Measurements from ENCODE around the gene PRSS36.
A peak's percentile ranks its signal among the peaks of the same experiment; 100 is the strongest.
"Not testable (repeated sequence)": the region's sequence is repeated elsewhere in the genome, so short reads cannot be mapped to it uniquely, and the experiment has no call there.

PRSS36 gene

GRCh38 chr16:31149894-31150890 is at the start of gene PRSS36:
PRSS36 (minus strand) TSS chr16:31150066; CDS start chr16:31150035, 31 bp downstream.
- Mint-ChIP-seq H3K4me3 (no peak within 1 kb of the TSS), H3K4me1 (ENCODE audit: low read depth) (no peaks in the 10 kb centered on the region), H3K27me3 (no peaks in the 10 kb centered on the region), H3K9me3 (no peaks in the 10 kb centered on the region), H3K36me3 (ENCODE audit: low read depth) (no peaks in the 10 kb centered on the region), H3K27ac (no peak within 1 kb of the TSS)
- DNase-seq: no peak

GRCh38 chr16:31199430-31200041 is 49.7 kb upstream of the PRSS36 start:
- H3K27me3 Mint-ChIP-seq: no peaks in the 10 kb centered on the region

GRCh38 chr16:31198207-31198882 is 48.5 kb upstream of the PRSS36 start:
- H3K36me3 Mint-ChIP-seq (ENCODE audit: low read depth): peaks cover 70% of the 10 kb centered on the region
- H3K4me1 Mint-ChIP-seq (ENCODE audit: low read depth): peaks cover 70% of the 10 kb centered on the region
- H3K27me3 Mint-ChIP-seq: no peaks in the 10 kb centered on the region
- H3K9me3 Mint-ChIP-seq: no peaks in the 10 kb centered on the region
- peak overlapping the region; percentile 48 for H3K27ac Mint-ChIP-seq
- DNase-seq: no peak
- H3K4me3 Mint-ChIP-seq: no peak overlapping the region

More at GRCh38 chr16:31199430-31200041, 49.7 kb upstream of the PRSS36 start:
- Mint-ChIP-seq H3K4me3 (no peak overlapping the region), H3K36me3 (ENCODE audit: low read depth) (peaks cover 58% of the 10 kb centered on the region), H3K9me3 (no peaks in the 10 kb centered on the region), H3K4me1 (ENCODE audit: low read depth) (peaks cover 67% of the 10 kb centered on the region), H3K27ac (peak overlapping the region; percentile 56)
- DNase-seq: no peak

GRCh38 chr16:31196324-31197088 is 46.6 kb upstream of the PRSS36 start:
- no peak for DNase-seq
- peak overlapping the region; percentile 4 for H3K4me3 Mint-ChIP-seq
- peaks cover 88% of the 10 kb centered on the region for H3K36me3 Mint-ChIP-seq (ENCODE audit: low read depth)

GRCh38 chr16:31195861-31196260 is 46.0 kb upstream of the PRSS36 start:
- H3K27me3 Mint-ChIP-seq, H3K4me3 Mint-ChIP-seq, DNase-seq, H3K9me3 Mint-ChIP-seq: not testable (repeated sequence)
- Mint-ChIP-seq H3K36me3 (ENCODE audit: low read depth) (peaks cover 91% of the 10 kb centered on the region), H3K27ac (peak overlapping the region; percentile 75), H3K4me1 (ENCODE audit: low read depth) (peaks cover 66% of the 10 kb centered on the region)

More at GRCh38 chr16:31196324-31197088, 46.6 kb upstream of the PRSS36 start:
- Mint-ChIP-seq H3K9me3 (no peaks in the 10 kb centered on the region), H3K4me1 (ENCODE audit: low read depth) (peaks cover 67% of the 10 kb centered on the region), H3K27ac (peak overlapping the region; percentile 75), H3K27me3 (no peaks in the 10 kb centered on the region)

- Mint-ChIP-seq H3K9me3 (no peaks in the 10 kb centered on the region), H3K27ac (peak overlapping the region; percentile 66), H3K4me1 (ENCODE audit: low read depth) (peaks cover 67% of the 10 kb centered on the region), H3K4me3 (no peak overlapping the region), H3K36me3 (ENCODE audit: low read depth) (peaks cover 97% of the 10 kb centered on the region), H3K27me3 (no peaks in the 10 kb centered on the region)
- no peak for DNase-seq
Observed at GRCh38 chr16:31194898-31195297, 45.0 kb upstream of the PRSS36 start.

GRCh38 chr16:31193874-31194273 is 44.0 kb upstream of the PRSS36 start:
- Mint-ChIP-seq H3K4me1 (ENCODE audit: low read depth) (peaks cover 67% of the 10 kb centered on the region), H3K4me3 (no peak overlapping the region), H3K36me3 (ENCODE audit: low read depth) (peaks cover 98% of the 10 kb centered on the region)

GRCh38 chr16:31192856-31193642 is 43.2 kb upstream of the PRSS36 start:
- H3K9me3 Mint-ChIP-seq: no peaks in the 10 kb centered on the region
- peaks cover 98% of the 10 kb centered on the region for H3K36me3 Mint-ChIP-seq (ENCODE audit: low read depth)
- peak overlapping the region; percentile 15 for H3K4me3 Mint-ChIP-seq
- H3K4me1 Mint-ChIP-seq (ENCODE audit: low read depth): peaks cover 67% of the 10 kb centered on the region
- H3K27me3 Mint-ChIP-seq: no peaks in the 10 kb centered on the region
- H3K27ac Mint-ChIP-seq: peak overlapping the region; percentile 34
- DNase-seq: no peak

More at GRCh38 chr16:31193874-31194273, 44.0 kb upstream of the PRSS36 start:
- no peak for DNase-seq
- Mint-ChIP-seq H3K27me3 (no peaks in the 10 kb centered on the region), H3K27ac (peak overlapping the region; percentile 83), H3K9me3 (no peaks in the 10 kb centered on the region)

GRCh38 chr16:31191697-31192428 is 42.0 kb upstream of the PRSS36 start:
- peaks cover 100% of the 10 kb centered on the region for H3K36me3 Mint-ChIP-seq (ENCODE audit: low read depth)
- H3K27me3 Mint-ChIP-seq: no peaks in the 10 kb centered on the region
- H3K4me1 Mint-ChIP-seq (ENCODE audit: low read depth): peaks cover 76% of the 10 kb centered on the region
- no peaks in the 10 kb centered on the region for H3K9me3 Mint-ChIP-seq
- H3K27ac Mint-ChIP-seq: peak overlapping the region; percentile 100
- no peak overlapping the region for H3K4me3 Mint-ChIP-seq
- DNase-seq: no peak

GRCh38 chr16:31190818-31191444 is 41.1 kb upstream of the PRSS36 start:
- Mint-ChIP-seq H3K27ac (peak overlapping the region; percentile 100), H3K27me3 (no peaks in the 10 kb centered on the region), H3K4me1 (ENCODE audit: low read depth) (peaks cover 78% of the 10 kb centered on the region), H3K9me3 (no peaks in the 10 kb centered on the region), H3K4me3 (peak overlapping the region; percentile 5), H3K36me3 (ENCODE audit: low read depth) (peaks cover 100% of the 10 kb centered on the region)
- DNase-seq: no peak

GRCh38 chr16:31190061-31190460 is 40.2 kb upstream of the PRSS36 start:
- H3K27me3 Mint-ChIP-seq: no peaks in the 10 kb centered on the region
- peaks cover 85% of the 10 kb centered on the region for H3K4me1 Mint-ChIP-seq (ENCODE audit: low read depth)
- H3K27ac Mint-ChIP-seq: peak overlapping the region; percentile 100
- H3K36me3 Mint-ChIP-seq (ENCODE audit: low read depth): peaks cover 100% of the 10 kb centered on the region
- no peak for DNase-seq
- peak overlapping the region; percentile 7 for H3K4me3 Mint-ChIP-seq
- no peaks in the 10 kb centered on the region for H3K9me3 Mint-ChIP-seq

GRCh38 chr16:31189412-31189778 is 39.5 kb upstream of the PRSS36 start:
- Mint-ChIP-seq H3K27me3 (no peaks in the 10 kb centered on the region), H3K36me3 (ENCODE audit: low read depth) (peaks cover 100% of the 10 kb centered on the region), H3K9me3 (no peaks in the 10 kb centered on the region), H3K4me3 (peak overlapping the region; percentile 4), H3K27ac (peak overlapping the region; percentile 100), H3K4me1 (ENCODE audit: low read depth) (peaks cover 85% of the 10 kb centered on the region)
- no peak for DNase-seq
